ENCODE results near the gene PHLDB2.

PHLDB2 gene

DNA sequence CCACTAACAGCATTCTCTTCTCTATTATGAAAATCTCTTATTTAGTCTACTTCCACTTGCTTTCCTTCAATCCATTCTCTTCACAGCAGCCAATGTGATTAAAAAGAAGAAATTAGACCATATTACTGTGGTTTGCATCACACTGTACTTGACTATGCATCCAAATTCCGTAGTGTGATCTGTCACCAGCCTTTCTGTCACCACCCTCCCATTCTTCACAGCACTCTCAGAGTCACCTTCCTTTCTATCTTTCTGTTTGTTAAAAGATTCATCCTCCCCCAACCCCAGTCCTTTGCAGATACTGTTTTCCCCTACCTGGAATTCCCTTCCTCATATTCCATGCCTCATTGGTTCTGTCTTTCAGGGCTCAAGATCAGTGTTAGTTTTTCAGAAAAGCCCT lies 64.7 kb downstream of the PHLDB2 start:
- ATAC-seq = no peak
- TF ChIP-seq ZNF565 (CRISPR knock-in tag; conservative IDR thresholded peaks at IDR 0.05; ENCODE audit: low read depth) (no peak), CSDC2 (CRISPR knock-in tag; IDR thresholded peaks at IDR 0.05) (no peak), ZNF70 (CRISPR knock-in tag; IDR thresholded peaks at IDR 0.05) (no peak), TOX (CRISPR knock-in tag; IDR thresholded peaks at IDR 0.05; ENCODE audit: borderline replicate concordance) (no peak)

DNA sequence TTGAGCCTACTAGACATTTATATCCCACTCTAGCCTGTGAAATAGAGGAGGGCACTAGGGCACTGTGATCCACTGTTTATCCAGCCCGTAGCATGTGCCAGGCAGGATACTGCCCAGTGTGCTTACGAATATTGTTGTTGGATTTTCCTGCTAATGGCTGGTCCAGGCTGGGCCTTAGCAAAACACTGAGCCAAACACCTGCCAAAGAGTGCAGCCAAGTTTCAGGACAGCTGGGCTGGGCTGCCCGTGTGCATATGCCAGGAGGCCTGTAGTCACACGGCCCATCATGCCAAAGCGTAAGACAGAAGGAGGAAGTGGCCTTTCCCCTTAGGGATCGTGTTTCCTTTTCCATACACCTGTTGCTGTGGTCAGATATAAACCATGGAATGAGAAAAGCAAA lies 65.2 kb downstream of the PHLDB2 start:
- no peak for ATAC-seq
- no peak for TF ChIP-seq ZNF8 (CRISPR knock-in tag; IDR thresholded peaks at IDR 0.05)
- no peak for TF ChIP-seq SNAI2 (CRISPR knock-in tag; IDR thresholded peaks at IDR 0.05)
- TF ChIP-seq ZC3H10 (CRISPR knock-in tag; IDR thresholded peaks at IDR 0.05) = no peak
- TF ChIP-seq BACH2 (CRISPR knock-in tag; IDR thresholded peaks at IDR 0.05; ENCODE audit: borderline replicate concordance) = no peak
- TF ChIP-seq ARNTL (CRISPR knock-in tag; IDR thresholded peaks at IDR 0.05; ENCODE audit: borderline replicate concordance, low read depth) = no peak
- no peak for TF ChIP-seq TOX (CRISPR knock-in tag; IDR thresholded peaks at IDR 0.05; ENCODE audit: borderline replicate concordance)
- no peak for TF ChIP-seq ESRRG (CRISPR knock-in tag; IDR thresholded peaks at IDR 0.05)
- TF ChIP-seq ISL1 (CRISPR knock-in tag; IDR thresholded peaks at IDR 0.05) = no peak
- no peak for TF ChIP-seq RARB (CRISPR knock-in tag; IDR thresholded peaks at IDR 0.05)
- TF ChIP-seq, protein P1, sequence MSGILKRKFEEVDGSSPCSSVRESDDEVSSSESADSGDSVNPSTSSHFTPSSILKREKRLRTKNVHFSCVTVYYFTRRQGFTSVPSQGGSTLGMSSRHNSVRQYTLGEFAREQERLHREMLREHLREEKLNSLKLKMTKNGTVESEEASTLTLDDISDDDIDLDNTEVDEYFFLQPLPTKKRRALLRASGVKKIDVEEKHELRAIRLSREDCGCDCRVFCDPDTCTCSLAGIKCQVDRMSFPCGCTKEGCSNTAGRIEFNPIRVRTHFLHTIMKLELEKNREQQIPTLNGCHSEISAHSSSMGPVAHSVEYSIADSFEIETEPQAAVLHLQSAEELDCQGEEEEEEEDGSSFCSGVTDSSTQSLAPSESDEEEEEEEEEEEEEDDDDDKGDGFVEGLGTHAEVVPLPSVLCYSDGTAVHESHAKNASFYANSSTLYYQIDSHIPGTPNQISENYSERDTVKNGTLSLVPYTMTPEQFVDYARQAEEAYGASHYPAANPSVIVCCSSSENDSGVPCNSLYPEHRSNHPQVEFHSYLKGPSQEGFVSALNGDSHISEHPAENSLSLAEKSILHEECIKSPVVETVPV (CRISPR knock-in tag; IDR thresholded peaks at IDR 0.05) = no peak
- TF ChIP-seq, protein P2, sequence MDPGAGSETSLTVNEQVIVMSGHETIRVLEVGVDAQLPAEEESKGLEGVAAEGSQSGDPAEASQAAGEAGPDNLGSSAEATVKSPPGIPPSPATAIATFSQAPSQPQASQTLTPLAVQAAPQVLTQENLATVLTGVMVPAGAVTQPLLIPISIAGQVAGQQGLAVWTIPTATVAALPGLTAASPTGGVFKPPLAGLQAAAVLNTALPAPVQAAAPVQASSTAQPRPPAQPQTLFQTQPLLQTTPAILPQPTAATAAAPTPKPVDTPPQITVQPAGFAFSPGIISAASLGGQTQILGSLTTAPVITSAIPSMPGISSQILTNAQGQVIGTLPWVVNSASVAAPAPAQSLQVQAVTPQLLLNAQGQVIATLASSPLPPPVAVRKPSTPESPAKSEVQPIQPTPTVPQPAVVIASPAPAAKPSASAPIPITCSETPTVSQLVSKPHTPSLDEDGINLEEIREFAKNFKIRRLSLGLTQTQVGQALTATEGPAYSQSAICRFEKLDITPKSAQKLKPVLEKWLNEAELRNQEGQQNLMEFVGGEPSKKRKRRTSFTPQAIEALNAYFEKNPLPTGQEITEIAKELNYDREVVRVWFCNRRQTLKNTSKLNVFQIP (CRISPR knock-in tag; IDR thresholded peaks at IDR 0.05; ENCODE audit: borderline replicate concordance, low read depth) = no peak
- no peak for TF ChIP-seq PPARA (CRISPR knock-in tag; IDR thresholded peaks at IDR 0.05; ENCODE audit: borderline replicate concordance)
- TF ChIP-seq GLIS3 (CRISPR knock-in tag; IDR thresholded peaks at IDR 0.05) = no peak
- TF ChIP-seq TCF4 (CRISPR knock-in tag; IDR thresholded peaks at IDR 0.05; ENCODE audit: borderline replicate concordance) = no peak
- TF ChIP-seq, protein P3, sequence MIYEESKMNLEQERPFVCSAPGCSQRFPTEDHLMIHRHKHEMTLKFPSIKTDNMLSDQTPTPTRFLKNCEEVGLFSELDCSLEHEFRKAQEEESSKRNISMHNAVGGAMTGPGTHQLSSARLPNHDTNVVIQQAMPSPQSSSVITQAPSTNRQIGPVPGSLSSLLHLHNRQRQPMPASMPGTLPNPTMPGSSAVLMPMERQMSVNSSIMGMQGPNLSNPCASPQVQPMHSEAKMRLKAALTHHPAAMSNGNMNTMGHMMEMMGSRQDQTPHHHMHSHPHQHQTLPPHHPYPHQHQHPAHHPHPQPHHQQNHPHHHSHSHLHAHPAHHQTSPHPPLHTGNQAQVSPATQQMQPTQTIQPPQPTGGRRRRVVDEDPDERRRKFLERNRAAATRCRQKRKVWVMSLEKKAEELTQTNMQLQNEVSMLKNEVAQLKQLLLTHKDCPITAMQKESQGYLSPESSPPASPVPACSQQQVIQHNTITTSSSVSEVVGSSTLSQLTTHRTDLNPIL (CRISPR knock-in tag; IDR thresholded peaks at IDR 0.05; ENCODE audit: low read depth) = no peak
- TF ChIP-seq, protein P4, sequence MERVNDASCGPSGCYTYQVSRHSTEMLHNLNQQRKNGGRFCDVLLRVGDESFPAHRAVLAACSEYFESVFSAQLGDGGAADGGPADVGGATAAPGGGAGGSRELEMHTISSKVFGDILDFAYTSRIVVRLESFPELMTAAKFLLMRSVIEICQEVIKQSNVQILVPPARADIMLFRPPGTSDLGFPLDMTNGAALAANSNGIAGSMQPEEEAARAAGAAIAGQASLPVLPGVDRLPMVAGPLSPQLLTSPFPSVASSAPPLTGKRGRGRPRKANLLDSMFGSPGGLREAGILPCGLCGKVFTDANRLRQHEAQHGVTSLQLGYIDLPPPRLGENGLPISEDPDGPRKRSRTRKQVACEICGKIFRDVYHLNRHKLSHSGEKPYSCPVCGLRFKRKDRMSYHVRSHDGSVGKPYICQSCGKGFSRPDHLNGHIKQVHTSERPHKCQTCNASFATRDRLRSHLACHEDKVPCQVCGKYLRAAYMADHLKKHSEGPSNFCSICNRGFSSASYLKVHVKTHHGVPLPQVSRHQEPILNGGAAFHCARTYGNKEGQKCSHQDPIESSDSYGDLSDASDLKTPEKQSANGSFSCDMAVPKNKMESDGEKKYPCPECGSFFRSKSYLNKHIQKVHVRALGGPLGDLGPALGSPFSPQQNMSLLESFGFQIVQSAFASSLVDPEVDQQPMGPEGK (CRISPR knock-in tag; IDR thresholded peaks at IDR 0.05; ENCODE audit: borderline replicate concordance) = no peak
- no peak for TF ChIP-seq ZFP3 (CRISPR knock-in tag; IDR thresholded peaks at IDR 0.05)

DNA sequence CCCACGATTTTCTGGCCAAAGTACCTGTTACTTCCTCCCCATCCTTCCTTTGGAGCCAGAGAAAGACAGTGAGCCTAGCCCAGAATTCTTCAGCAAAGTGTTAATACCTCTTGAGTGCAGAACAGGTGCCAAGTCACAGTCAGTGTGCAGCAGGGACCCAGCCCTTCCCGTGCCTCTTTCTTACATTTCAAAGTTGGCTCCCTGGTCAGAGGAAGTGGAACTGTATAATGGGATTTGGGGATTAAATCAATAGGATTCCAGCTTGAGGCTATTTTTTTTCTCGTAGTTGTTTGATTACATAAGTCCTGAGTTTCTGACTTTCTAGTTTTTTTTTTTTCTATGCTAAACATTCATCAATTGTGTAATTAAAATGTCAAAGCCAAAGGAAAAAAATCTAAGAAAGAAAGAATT lies 67.2 kb downstream of the PHLDB2 start:
- no peak for ATAC-seq
- TF ChIP-seq ZNF8 (CRISPR knock-in tag; IDR thresholded peaks at IDR 0.05) (no peak), PPARA (CRISPR knock-in tag; IDR thresholded peaks at IDR 0.05; ENCODE audit: borderline replicate concordance) (no peak), CSDC2 (CRISPR knock-in tag; IDR thresholded peaks at IDR 0.05) (no peak), RARB (CRISPR knock-in tag; IDR thresholded peaks at IDR 0.05) (no peak), ZC3H10 (CRISPR knock-in tag; IDR thresholded peaks at IDR 0.05) (no peak), ZNF565 (CRISPR knock-in tag; conservative IDR thresholded peaks at IDR 0.05; ENCODE audit: low read depth) (no peak), SNAI2 (CRISPR knock-in tag; IDR thresholded peaks at IDR 0.05) (no peak), OSR1 (CRISPR knock-in tag; IDR thresholded peaks at IDR 0.05) (no peak), TOX (CRISPR knock-in tag; IDR thresholded peaks at IDR 0.05; ENCODE audit: borderline replicate concordance) (no peak), ESRRG (CRISPR knock-in tag; IDR thresholded peaks at IDR 0.05) (no peak)
- TF ChIP-seq, protein P2 (CRISPR knock-in tag; IDR thresholded peaks at IDR 0.05; ENCODE audit: borderline replicate concordance, low read depth) = no peak
- TF ChIP-seq, protein P3 (CRISPR knock-in tag; IDR thresholded peaks at IDR 0.05; ENCODE audit: low read depth) = no peak
